GM19463 (cell line): ENCODE results near the gene NLRP1.

Experiments
- ATAC-seq: cut with Tn5 transposase; IDR thresholded peaks from one replicate; pipeline ENCODE4 v1.9.1; 2021; ENCODE audit warnings: mild to moderate bottlenecking, moderate library complexity; ENCODE audit not compliant: unreplicated experiment

The NLRP1 gene

DNA sequence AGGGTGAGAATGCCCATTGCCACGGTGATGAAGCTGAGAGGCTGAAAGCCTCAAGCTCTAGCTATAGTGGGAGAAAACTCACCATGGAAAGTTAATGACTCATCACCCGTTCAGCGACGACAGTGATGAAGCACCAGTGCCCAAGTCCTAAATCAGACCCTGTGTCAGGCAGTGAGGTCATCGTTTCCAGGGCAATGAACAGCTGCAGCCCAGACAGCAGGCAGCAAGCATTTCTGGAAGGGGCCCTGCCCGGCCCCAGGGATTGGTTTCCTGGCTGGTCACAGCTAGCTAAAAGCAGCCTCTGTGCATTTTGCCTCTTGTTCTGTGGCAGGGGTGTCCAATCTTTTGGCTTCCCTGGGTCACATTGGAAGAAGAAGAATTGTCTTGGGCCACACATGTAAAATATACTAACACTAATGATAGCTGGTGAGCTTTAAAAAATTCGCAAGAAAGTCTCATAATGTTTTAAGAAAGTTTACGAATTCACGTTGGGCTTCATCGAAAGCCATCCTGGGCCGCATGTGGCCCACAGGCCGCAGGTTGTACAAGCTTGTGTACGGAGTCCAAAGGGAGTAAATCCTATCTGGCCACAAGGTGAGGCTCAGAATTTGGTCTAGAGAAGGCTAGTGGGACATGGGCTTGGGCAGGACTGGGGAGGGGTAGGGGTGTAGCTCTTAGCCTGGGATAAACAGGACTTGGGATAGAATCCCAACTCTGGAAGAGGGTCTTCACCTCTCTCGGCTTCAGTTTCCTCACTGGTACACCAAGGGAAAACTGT lies 57.3 kb downstream of the NLRP1 start:
- ATAC-seq = peak; percentile 69

DNA sequence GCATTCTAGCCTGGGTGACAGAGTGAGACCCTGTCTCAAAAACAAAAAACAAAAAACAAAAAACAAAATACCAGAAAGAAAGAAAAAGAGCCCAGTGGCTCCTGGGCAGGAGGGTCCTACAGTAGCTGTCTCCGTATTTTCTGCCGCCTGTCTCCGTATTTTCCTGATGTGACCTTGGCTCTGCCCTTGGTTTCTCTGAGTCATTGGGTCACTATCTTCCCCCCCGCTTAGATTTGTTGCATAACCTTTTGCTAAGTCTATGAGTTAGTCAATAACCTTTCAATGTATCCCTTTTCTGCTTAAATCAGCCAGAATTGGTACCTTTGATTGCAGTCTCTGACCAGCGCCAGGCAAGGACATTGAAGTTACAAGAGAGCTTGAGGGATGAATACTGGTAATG lies 61.1 kb downstream of the NLRP1 start:
- ATAC-seq = no peak

DNA sequence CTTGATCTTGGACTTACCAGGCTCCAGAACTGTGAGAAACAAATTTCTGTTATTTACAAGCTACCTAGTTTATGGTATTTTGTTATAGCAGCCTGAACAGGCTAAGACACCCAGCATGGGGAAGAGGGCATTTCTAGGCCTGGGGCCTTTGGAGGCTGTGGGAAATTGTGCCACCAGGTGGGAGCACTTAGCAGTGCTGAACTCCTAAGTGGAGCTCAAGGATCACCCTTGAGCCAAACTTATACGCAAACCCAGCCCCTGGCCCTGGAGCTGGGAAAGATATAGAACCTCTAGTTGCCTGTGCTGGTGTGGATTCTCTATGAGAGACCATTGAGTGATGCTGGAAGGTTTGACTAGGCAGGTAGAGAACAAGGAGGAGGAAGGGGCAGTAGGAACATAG lies 61.8 kb downstream of the NLRP1 start:
- no peak for ATAC-seq

DNA sequence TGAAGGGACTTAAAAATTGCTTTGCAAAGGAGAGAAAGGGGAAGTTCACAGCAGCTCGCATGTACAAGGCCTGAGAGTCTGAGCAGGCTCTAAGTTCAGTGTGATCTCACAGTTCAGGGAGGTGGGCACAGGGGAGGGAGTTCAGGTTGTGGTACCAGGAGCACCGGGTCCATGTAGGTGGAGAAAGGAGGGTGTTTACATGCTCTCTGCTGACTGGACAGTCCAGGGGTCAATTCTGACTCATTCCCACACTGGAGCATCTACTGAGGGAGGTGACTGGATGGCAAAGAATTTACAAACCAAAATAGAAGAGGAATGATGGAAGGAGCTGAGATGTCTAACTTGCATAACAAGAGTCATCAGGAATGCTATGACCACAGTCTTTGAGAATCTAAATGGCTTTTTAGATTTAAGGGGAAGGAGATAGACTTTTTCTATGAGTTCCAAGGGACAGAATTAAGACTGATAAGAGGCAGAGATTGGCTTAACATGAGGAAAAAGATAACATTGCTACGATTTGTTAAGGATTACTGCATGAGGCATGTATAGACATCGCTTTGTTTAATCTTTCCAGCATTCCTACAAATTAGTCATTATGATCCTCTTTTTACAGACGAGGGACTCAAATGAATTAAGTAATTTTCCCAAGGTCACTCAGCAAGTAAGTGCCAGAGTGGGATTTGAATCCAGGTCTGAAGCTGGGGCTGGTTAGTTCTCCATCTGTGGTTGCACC lies 68.1 kb downstream of the NLRP1 start:
- no peak for ATAC-seq

DNA sequence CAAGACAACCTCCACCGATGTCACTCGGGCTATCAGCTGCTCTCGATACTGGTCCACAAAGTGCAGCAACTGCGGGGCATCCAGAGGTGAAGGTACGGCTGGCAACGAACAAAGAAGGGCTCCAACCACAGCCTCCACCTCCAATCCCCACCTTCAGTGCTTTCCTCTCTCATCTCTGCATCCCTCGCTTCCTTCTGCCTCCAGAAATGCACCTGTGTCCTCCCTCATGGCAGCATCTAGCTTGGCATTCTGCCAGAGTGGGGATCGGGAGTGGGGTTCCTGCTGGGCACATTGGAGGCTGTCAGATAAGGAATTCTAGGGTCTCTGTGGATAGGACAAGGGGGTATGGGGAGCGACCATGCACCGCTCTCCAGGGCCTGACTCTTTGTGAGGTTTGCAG lies 69.3 kb downstream of the NLRP1 start:
- no peak for ATAC-seq

DNA sequence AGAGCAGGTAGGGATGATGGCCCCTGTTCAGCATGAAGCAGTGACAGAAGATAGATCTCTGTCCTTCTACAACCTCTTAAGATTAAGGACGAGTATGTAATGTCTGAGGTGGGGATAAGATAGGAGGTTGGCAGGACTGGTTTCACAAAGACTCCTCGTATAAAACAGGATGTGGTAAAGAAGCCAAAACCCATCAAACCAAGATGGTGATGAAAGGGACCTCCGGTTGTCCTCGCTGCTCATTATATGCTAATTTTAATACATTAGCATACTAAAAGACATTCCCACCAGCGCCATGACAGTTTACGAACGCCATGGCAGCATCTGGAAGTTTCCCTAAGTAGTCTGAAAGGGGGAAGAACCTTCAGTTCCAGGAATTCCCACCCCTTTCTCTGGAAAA lies 70.7 kb downstream of the NLRP1 start:
- no peak for ATAC-seq

DNA sequence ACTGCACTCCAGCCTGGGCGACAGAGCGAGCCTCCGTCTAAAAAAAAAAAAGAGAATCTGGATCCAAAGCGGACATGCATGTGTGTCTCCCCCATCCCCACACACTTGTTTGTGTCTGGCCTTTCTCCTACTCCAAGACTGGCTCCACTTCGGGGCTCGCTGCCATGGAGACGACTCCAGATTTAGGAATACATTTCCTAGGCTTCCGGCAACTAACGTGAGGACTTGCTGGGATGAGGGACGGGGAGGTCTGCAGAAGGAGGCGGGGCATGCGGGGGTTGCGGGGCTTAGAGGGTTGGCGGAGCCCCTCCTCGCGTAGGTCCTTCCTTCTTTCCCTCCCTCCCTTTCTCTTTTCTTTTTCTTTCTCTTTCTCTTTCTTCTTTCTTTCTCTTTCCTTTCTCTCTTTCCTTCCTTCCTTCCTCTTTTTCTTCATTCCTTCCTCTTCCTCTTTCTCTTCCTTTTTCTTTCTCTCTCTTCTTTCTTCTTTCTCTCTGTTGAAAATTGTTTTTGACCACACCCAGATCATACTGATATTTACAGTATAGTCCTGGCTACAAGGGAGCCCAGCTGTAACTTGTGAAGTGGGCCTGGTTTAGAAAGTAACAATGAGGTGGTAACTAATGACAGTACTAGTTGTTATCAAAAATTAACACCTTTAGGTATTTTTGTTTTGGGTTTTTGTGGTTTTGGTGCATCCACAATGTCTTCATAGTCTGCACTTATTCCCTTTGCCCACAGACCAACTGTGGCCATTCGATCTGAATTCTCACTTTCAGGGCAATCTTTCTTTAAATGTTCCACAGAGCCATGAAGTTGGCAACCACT lies 72.7 kb downstream of the NLRP1 start:
- ATAC-seq = no peak

DNA sequence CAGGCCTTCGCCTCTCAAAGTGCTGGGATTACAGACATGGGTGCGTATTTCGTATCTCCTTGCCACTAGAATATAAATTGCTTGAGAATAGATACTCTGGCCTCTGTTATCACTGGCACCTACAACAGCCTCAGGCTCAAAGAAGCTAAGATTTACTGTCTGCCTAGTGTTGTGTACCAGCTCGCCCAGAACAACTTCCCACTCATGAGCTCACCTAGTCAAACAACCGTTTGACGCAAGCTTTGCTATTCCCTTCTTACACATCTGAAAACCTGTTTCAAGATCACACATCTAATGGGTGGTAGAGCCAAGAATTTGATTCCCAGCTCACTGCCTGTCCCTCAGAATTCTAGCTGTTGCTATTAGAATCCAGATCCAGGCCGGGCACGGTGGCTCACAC lies 73.5 kb downstream of the NLRP1 start:
- no peak for ATAC-seq

DNA sequence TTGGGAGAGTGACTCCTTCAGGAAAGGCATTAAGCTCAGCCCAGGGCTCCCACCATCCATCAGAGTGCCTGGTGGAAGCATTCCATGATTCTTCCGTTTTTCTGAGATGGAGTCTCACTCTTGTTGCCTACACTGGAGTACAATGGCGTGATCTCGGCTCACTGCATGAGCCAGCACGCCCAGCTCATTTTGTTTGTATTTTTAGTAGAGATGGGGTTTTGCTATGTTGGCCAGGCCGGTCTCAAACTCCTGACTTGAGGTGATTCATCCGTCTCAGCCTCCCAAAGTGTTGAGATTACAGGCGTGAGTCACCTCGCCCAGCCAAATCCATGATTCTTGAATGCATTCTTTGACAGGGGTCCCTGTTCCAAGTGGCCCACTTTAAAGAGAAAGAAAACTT lies 74.8 kb downstream of the NLRP1 start:
- ATAC-seq = no peak

DNA sequence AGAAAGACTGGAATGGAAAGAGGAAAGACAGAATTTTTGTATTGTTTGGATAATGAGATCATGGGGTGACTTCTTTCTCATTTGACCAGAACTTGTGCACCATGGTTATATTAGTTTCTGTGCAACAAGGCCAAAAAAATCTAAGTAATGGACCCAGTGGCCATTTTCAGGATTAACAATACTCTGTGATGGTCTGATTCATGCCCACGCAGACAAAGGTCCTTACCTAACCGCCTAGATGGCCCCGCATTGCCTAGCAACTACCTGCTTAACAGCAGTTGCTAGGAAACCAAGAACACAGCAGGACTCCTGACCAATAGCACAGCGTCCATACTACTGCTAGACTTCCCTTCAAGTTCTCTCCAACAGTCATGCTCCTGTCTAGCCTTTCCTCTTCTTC lies 75.5 kb downstream of the NLRP1 start:
- no peak for ATAC-seq

DNA sequence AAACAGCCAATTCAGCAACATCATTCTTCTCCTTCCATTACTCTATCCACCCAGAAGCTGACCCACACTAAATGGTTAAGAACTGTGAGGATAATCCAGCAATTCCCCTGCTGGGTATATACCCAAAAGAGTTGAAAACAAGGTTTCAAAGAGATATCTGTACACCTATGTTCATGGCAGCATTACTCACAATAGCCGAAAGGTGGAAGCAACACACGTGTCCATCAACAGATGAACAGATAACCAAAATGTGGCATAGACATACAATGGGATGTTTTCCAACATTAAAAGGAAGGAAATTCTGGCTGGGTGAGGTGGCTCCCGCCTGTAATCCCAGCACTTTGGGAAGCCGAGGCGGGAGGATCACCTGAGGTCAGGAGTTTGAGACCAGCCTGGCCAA lies 78.0 kb downstream of the NLRP1 start:
- no peak for ATAC-seq

DNA sequence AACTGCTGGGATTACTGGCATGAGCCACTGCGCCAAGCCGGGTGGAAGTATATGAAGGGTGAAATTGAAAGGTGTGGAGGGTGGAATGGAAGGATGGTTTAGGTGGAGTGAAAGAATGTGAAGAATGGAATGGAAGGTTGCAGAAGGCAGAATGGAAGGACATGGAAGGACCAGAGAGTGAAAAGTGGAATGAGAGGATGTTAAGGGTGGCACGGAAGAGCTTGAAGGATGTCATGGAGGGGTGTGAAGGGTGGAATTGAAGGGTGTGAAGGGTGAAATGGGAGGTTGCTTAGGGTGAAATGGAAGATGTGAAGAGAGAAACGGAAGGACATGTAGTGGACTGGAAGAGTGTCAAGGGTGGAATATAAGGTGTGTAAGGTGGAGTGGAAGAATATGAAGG lies 81.8 kb downstream of the NLRP1 start:
- ATAC-seq = no peak

DNA sequence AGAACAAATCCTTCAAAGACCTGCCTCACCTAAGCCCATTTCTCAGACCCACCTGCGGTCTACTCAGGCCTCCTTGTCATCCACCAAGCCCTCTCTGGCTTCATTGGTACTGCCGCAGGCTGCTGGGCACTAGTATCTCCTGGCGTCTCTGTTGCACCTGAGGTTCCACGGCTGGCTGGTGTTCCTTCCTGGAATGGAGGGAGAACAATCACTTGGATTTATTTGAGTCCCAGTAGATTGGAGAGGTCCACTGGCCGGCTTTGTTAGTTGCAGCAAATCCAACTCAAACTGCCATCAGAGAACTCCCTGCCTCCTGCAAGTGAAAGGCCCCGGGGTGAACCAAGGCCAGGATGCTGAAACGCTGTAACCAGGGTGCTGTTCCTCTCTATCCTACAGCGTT lies 82.6 kb downstream of the NLRP1 start:
- ATAC-seq = no peak

DNA sequence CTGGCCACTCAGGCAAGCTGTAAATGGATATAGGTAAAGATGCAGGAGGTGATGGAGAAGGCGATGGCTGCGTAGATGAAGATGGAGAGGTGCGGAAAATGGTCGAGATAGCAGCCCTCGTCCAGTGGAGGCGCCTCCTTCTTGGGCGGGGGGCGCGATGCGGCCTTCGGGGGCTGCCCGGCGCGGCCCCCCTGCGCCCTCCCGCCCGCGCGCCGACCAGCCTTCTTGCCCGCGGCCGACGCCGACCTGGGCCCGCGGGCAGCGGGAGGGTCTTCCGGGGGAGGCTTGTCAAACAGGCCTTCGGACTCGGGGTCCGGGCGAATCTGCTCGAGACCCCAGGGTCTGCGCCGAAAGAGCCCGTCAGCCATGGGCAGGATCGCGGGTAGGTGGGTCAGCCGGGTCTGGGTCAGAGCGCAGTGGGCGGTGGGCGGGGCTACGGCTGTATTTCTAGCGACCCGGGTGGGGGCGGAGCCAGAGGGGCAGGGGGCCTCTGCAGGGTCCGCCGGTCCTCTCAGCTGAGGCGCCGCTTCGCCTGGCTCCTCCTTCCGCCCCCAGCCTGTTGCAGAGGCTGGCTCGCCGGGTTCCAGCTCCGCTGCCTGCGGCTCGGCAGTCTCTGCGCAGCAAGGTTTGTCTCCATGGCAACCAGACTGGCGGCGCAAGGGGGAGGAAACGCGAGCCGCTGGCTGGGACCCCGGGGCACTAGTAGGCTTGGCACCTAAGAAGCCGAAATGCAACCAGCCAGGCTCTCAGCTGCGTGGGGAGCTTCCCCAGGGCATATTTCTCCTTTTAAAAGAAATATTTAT lies 83.5 kb downstream of the NLRP1 start:
- no peak for ATAC-seq

DNA sequence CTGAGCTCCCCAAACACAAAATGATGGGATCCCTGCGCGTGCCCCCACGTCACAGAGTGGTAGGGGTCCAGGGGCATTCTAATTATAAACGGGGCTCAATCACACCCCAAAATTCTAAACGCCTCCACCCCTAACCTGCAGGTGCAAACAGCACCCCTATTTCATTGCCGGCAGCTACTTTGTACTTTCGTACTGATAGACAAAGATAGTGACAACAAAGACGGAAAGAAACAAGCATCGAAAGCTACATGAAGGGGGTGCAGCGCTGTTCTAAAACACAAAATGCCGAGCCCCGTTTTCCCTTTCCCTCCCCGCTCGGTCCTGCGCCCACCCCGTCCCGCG lies 84.1 kb downstream of the NLRP1 start:
- no peak for ATAC-seq

DNA sequence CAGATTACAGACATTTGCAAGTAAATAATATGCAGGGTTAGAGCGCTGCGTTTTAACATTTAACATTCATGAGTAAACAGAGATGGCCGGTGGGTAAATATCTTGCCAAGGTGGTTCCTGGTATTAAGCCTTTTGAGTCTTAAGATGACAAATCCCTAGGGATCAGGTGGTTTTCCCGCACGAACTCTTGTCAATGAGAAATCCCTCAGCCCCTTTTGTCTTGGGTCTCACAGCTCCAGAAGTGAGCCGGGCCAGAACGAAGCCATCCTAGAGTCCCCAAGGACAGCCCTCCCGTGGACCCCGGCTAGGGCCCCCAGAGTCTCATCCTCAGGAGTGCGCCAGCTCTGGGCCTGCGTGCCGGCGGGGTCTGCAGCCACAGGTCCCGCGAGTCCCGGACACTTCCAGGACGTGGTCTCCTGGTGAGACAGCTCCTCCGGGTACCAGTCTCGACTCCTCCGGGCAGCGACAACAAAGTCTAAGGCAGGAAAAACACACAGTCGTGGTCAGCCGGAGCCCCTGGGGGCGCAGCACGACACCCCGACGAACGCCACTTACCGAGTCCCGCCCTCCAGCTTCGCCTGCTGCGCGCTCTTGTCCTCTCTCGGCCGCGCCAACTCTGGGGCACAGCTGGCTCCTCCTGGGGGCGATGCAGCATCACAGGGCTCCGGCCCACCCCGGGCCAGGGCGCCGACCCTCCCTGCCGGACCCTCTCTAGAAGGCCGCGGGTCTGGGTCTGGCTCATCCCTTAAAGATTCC lies 84.7 kb downstream of the NLRP1 start:
- no peak for ATAC-seq

DNA sequence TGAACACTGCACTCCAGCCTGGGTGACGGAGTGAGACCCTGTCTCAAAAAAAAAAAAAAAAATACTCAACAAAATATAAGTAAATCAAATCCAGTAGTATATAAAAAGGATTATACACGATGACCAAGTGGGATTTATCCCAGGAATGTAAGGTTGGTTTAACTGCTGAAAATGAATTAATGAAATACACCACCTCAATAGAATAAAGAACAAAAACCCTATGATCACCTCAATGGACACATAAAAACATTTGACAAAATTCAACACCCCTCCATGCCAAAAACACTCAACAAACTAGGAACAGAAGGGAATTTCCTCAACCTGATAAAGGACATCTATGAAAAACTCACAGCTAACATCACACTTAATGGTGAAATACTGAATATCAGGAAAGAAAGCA lies 91.3 kb downstream of the NLRP1 start:
- no peak for ATAC-seq

DNA sequence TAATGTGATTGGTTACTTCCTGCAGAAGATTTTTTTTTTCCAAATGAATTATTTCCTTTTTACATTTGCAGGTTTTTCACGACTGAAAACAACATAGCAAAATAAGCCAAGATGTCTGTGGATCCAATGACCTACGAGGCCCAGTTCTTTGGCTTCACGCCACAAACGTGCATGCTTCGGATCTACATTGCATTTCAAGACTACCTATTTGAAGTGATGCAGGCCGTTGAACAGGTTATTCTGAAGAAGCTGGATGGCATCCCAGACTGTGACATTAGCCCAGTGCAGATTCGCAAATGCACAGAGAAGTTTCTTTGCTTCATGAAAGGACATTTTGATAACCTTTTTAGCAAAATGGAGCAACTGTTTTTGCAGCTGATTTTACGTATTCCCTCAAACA lies 95.6 kb downstream of the NLRP1 start:
- ATAC-seq = no peak

DNA sequence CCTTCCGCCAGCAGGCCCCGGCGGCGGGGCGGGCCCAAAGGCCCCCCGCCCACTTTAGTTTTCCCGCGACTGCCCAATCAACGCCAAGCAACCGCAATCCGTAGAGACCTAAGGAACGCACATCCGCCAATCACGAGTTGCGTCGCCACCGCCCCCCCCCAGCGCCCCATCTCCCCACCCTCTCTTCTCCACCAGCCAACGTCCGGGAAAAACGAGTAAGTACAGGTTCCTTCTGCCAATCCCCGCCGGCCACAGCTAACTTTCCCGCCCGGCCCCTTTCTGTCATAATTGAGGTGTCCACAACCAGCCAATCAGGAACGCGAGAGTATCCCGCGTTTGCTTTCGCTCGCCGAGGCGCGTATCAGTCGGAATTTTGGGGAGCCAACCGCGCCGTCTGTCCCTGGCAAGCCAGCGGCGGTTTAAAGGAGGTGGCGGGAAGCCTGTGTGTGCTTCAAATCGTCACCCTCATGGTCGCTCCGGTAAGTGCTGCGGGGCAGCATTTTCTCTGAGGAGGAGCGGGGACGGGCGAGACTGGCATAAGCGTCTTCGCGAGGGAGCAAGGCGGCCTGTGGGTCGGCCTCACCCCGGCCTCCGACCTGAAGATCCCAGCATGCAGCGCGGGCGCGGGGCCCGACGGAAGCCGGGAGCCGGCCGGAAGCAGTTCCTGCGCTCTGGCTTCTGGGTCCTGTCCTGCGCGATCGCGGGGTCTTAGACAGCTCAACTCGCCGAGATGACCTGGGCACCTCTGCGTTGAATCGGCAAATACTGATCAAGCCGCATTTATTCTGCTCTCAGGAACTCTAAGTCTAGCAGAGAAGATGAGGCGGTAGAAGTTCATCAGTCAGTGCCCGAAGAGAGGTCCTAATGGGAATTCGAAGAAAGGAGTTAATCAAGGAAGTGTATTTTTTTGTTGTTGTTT lies 97.8 kb downstream of the NLRP1 start, which contains the start of gene MIS12:
MIS12 (plus strand) TSS at position 361 of the 919 bp plus-strand sequence. CDS start 2,297 bp downstream, outside the sequence.
- ATAC-seq = peak; percentile 82
